Stimulated activated CD8-positive, alpha-beta memory T cell treated with anti-CD3 and anti-CD28 coated beads, Interleukin-4, amount 100 ng/mL, for 1 hour (primary cell): Measurements from ENCODE around the gene HDAC4.

Experiments
- DNase-seq, 2 donors: peaks; one replicate each; pipeline ENCODE4 v3.0.0-alpha.2; 2020; ENCODE audit warnings: low read depth in 2 of 2, low spot score in 1 of 2

Gene HDAC4

GRCh38 chr2:239116456-239117246 is 284.2 kb downstream of the HDAC4 start:
- no peak for DNase-seq

- no peak for DNase-seq
These were observed 285.2 kb downstream of the HDAC4 start for GRCh38 chr2:239115616-239116015.

GRCh38 chr2:239114616-239115265 is 286.1 kb downstream of the HDAC4 start:
- DNase-seq = no peak

- no peak for DNase-seq
These were observed 286.7 kb downstream of the HDAC4 start for GRCh38 chr2:239114119-239114581.

- DNase-seq = no peak
These were observed 287.2 kb downstream of the HDAC4 start for GRCh38 chr2:239113615-239114014.

- no peak for DNase-seq
These were observed 287.6 kb downstream of the HDAC4 start for GRCh38 chr2:239113171-239113570.

- no peak for DNase-seq
These were observed 288.6 kb downstream of the HDAC4 start for GRCh38 chr2:239112127-239112774.

GRCh38 chr2:239111401-239112100 is 289.3 kb downstream of the HDAC4 start:
- no peak for DNase-seq

- DNase-seq = no peak
These were observed 290.2 kb downstream of the HDAC4 start for GRCh38 chr2:239110595-239111048.

GRCh38 chr2:239109928-239110545 is 290.8 kb downstream of the HDAC4 start:
- no peak for DNase-seq

GRCh38 chr2:239109041-239109927 is 291.5 kb downstream of the HDAC4 start:
- no peak for DNase-seq

- no peak for DNase-seq
These were observed 292.4 kb downstream of the HDAC4 start for GRCh38 chr2:239108459-239108858.

GRCh38 chr2:239107936-239108335 is 292.9 kb downstream of the HDAC4 start:
- DNase-seq = no peak

GRCh38 chr2:239106966-239107365 is 293.9 kb downstream of the HDAC4 start:
- DNase-seq = no peak

- DNase-seq = no peak
These were observed 294.4 kb downstream of the HDAC4 start for GRCh38 chr2:239106314-239106908.

GRCh38 chr2:239105234-239105633 is 295.6 kb downstream of the HDAC4 start:
- no peak for DNase-seq

- DNase-seq = no peak
These were observed 296.0 kb downstream of the HDAC4 start for GRCh38 chr2:239104800-239105199.

GRCh38 chr2:239103125-239104098 is 297.4 kb downstream of the HDAC4 start:
- DNase-seq = no peak
